Measurements from ENCODE around the gene NEK2. TPM values are rescaled to one million over a fixed set of nuclear protein-coding genes. Genes with fewer than 3 reads are reported as not detected.

NEK2 gene
- total RNA-seq, 1 experiment from 2014 or later, result 60.5 TPM

GRCh38 chr1:211705467-211706091 lies 30.2 kb upstream of the NEK2 start:
- no TSS peak for BruUV-seq (replicated peaks)
- intact Hi-C loops (cut with micrococcal nuclease; ENCODE audit: unreplicated experiment), result loop anchor here (1.0 to 10.0 kb wide), 2 partner anchors 30 to 69 kb away; no protein-coding TSS in a partner anchor
- peak overlapping the region; percentile 52 for H3K4me2 ChIP-seq
- no peaks in the 10 kb centered on the region for H3K9me3 ChIP-seq (ENCODE audit: insufficient read depth, low read depth)
- H3K4me3 ChIP-seq, result no peak overlapping the region
- no peaks in the 10 kb centered on the region for H3K79me2 ChIP-seq (ENCODE audit: low read depth)
- TF ChIP-seq EZH2 (IDR thresholded peaks at IDR 0.05; ENCODE audit: low read depth) (no peak), CTCF (conservative IDR thresholded peaks at IDR 0.05) (no peak)
- no peaks in the 10 kb centered on the region for H3K9me2 ChIP-seq (ENCODE audit: insufficient read depth)
- no peak overlapping the region for H2AFZ ChIP-seq
- ChIA-PET CTCF (interaction anchor here (0.6 to 0.7 kb wide), 2 partner anchors 58 to 124 kb away, joined by 5 read pairs; no protein-coding TSS in a partner anchor), POLR2A (ENCODE audit: unreplicated experiment) (no interaction called here)
- peaks cover 26% of the 10 kb centered on the region for H3K4me1 ChIP-seq (replicated peaks; ENCODE audit: insufficient read depth)
- no peaks in the 10 kb centered on the region for H3K27me3 ChIP-seq (ENCODE audit: insufficient read depth, low read depth)
- peaks cover 17% of the 10 kb centered on the region for H3F3A ChIP-seq (ENCODE audit: insufficient read depth, low read depth)
- no peaks in the 10 kb centered on the region for H3K36me3 ChIP-seq (ENCODE audit: low read depth)
- H4K20me1 ChIP-seq (ENCODE audit: insufficient read depth), result no peaks in the 10 kb centered on the region
- peak; percentile 58 to 85 for DNase-seq
- peak overlapping the region; percentile 18; the same call in 1 of the 2 replicates for H3K27ac ChIP-seq

GRCh38 chr1:211704543-211704942 lies 29.1 kb upstream of the NEK2 start:
- ChIA-PET CTCF (interaction anchor here (0.7 kb wide), 1 partner anchor 59 kb away, joined by 5 read pairs; no protein-coding TSS in a partner anchor), POLR2A (ENCODE audit: unreplicated experiment) (no interaction called here)
- Histone ChIP-seq H3K4me3 (no peak overlapping the region), H3K79me2 (ENCODE audit: low read depth) (no peaks in the 10 kb centered on the region), H4K20me1 (ENCODE audit: insufficient read depth) (no peaks in the 10 kb centered on the region), H3K27me3 (ENCODE audit: insufficient read depth, low read depth) (no peaks in the 10 kb centered on the region), H3K36me3 (ENCODE audit: low read depth) (no peaks in the 10 kb centered on the region), H3K4me1 (replicated peaks; ENCODE audit: insufficient read depth) (peaks cover 26% of the 10 kb centered on the region), H3K27ac (no peak overlapping the region), H3K4me2 (no peak overlapping the region), H3F3A (ENCODE audit: insufficient read depth, low read depth) (peaks cover 17% of the 10 kb centered on the region), H2AFZ (no peak overlapping the region), H3K9me3 (ENCODE audit: insufficient read depth, low read depth) (no peaks in the 10 kb centered on the region), H3K9me2 (ENCODE audit: insufficient read depth) (no peaks in the 10 kb centered on the region)
- TF ChIP-seq CTCF (conservative IDR thresholded peaks at IDR 0.05), result no peak
- TF ChIP-seq EZH2 (IDR thresholded peaks at IDR 0.05; ENCODE audit: low read depth), result no peak
- intact Hi-C loops (cut with micrococcal nuclease; ENCODE audit: unreplicated experiment), result loop anchor here (10.0 kb wide), 1 partner anchor 70 kb away; no protein-coding TSS in a partner anchor
- BruUV-seq (replicated peaks), result no TSS peak
- DNase-seq, result no peak

- intact Hi-C loops (cut with micrococcal nuclease; ENCODE audit: unreplicated experiment), result loop anchor here (10.0 kb wide), 1 partner anchor 71 kb away; no protein-coding TSS in a partner anchor
- Histone ChIP-seq H3K4me1 (replicated peaks; ENCODE audit: insufficient read depth) (peaks cover 26% of the 10 kb centered on the region), H3K36me3 (ENCODE audit: low read depth) (no peaks in the 10 kb centered on the region), H3K4me2 (no peak overlapping the region), H3K9me2 (ENCODE audit: insufficient read depth) (no peaks in the 10 kb centered on the region), H3K4me3 (no peak overlapping the region), H2AFZ (no peak overlapping the region), H3K79me2 (ENCODE audit: low read depth) (no peaks in the 10 kb centered on the region), H4K20me1 (ENCODE audit: insufficient read depth) (no peaks in the 10 kb centered on the region), H3K27ac (no peak overlapping the region), H3F3A (ENCODE audit: insufficient read depth, low read depth) (peaks cover 17% of the 10 kb centered on the region), H3K27me3 (ENCODE audit: insufficient read depth, low read depth) (no peaks in the 10 kb centered on the region), H3K9me3 (ENCODE audit: insufficient read depth, low read depth) (no peaks in the 10 kb centered on the region)
- ChIA-PET POLR2A (ENCODE audit: unreplicated experiment) (no interaction called here), CTCF (no interaction called here)
- DNase-seq, result no peak
- TF ChIP-seq CTCF (conservative IDR thresholded peaks at IDR 0.05), result no peak
- TF ChIP-seq EZH2 (IDR thresholded peaks at IDR 0.05; ENCODE audit: low read depth), result no peak
- BruUV-seq (replicated peaks), result no TSS peak
Measured at GRCh38 chr1:211703812-211704537, 28.6 kb upstream of the NEK2 start.

Data from PC-9 (cell line).